ENCODE measurements around the gene BEND6.

GRCh38 chr6:56970849-56971248, 15.9 kb downstream of the BEND6 start:
- TF ChIP-seq POLR2A (IDR thresholded peaks at IDR 0.05; ENCODE audit: extremely low read depth, insufficient read length) (no peak), MYC (IDR thresholded peaks at IDR 0.05; ENCODE audit: low read depth, low read length) (no peak)
- TF ChIP-seq, protein P1, sequence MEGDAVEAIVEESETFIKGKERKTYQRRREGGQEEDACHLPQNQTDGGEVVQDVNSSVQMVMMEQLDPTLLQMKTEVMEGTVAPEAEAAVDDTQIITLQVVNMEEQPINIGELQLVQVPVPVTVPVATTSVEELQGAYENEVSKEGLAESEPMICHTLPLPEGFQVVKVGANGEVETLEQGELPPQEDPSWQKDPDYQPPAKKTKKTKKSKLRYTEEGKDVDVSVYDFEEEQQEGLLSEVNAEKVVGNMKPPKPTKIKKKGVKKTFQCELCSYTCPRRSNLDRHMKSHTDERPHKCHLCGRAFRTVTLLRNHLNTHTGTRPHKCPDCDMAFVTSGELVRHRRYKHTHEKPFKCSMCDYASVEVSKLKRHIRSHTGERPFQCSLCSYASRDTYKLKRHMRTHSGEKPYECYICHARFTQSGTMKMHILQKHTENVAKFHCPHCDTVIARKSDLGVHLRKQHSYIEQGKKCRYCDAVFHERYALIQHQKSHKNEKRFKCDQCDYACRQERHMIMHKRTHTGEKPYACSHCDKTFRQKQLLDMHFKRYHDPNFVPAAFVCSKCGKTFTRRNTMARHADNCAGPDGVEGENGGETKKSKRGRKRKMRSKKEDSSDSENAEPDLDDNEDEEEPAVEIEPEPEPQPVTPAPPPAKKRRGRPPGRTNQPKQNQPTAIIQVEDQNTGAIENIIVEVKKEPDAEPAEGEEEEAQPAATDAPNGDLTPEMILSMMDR (IDR thresholded peaks at IDR 0.05; ENCODE audit: low read depth, low read length), result no peak
